Hepatocyte (in vitro differentiated cells): ENCODE measurements around the gene GPR21.

ENCODE experiments used
- CTCF ChIP-seq: fragments of 200-600 bp; sonication (generic); IDR thresholded peaks from 2 replicates; pipeline ENCODE4 v1.5.1; 2016; ENCODE audit warnings: antibody characterized with exemption, mild to moderate bottlenecking; ENCODE audit not compliant: poor library complexity
- EZH2 ChIP-seq: fragments of 200-600 bp; sonication (generic); IDR thresholded peaks from 2 replicates; pipeline ENCODE4 v1.6.1; 2016; ENCODE audit warnings: antibody characterized with exemption, mild to moderate bottlenecking, borderline replicate concordance

GRCh38 chr9:123041489-123041888 is 8.0 kb downstream of the GPR21 start:
- TF ChIP-seq CTCF (no peak), EZH2 (no peak)
